SK-N-SH (cell line): ENCODE results near the gene ANKRD12. TPM values are rescaled to one million over a fixed set of nuclear protein-coding genes. Genes with fewer than 3 reads are reported as not detected.

Experiments used
- CTCF ChIA-PET: fragments of 300-600, 350-600 bp; formaldehyde crosslinking; extraction: SDS; loops from one replicate; lab custom pipeline; 2021; lab: Yijun Ruan, JAX
- POLR2A ChIA-PET: fragments of 350-600 bp; sonication (Branson Sonifier 250); formaldehyde crosslinking; extraction: SDS; loops from one replicate; lab custom pipeline; 2020; ENCODE audit warnings: antibody characterized with exemption, inconsistent platforms; lab: Yijun Ruan, JAX
- DNase-seq: peaks from one replicate; pipeline ENCODE4 v3.0.0; 2012
- H2AFZ ChIP-seq: fragments of 200-600 bp; sonication (generic); 2 replicates; pipeline ENCODE4 v1.8.1; 2016; ENCODE audit warnings: antibody characterized with exemption, mild to moderate bottlenecking, low read depth
- H3F3A ChIP-seq: fragments of 200-600 bp; sonication (generic); replicated peaks from 2 replicates; pipeline ENCODE3; 2016; ENCODE audit warnings: antibody characterized with exemption, mild to moderate bottlenecking; ENCODE audit not compliant: insufficient read depth
- H3K27ac ChIP-seq, 2 experiments: fragments of 200-500 bp in 1 of 2; fragments of 200-600 bp in 1 of 2; sonication (Bioruptor generic) in 1 of 2; sonication (generic), shearing (Covaris generic) in 1 of 2; 2 replicates each; pipeline versions ENCODE4 v1.5.1 to v1.6.1; 2014 to 2016; ENCODE audit warnings: low read depth in 2 of 2, inconsistent platforms in 1 of 2, low read length in 1 of 2, mild to moderate bottlenecking in 1 of 2, mixed read lengths in 1 of 2
- H3K27me3 ChIP-seq: fragments of 200-600 bp; sonication (generic), shearing (Covaris generic); 2 replicates; pipeline ENCODE4 v1.6.1; 2016; ENCODE audit warnings: mixed run types; ENCODE audit not compliant: insufficient read depth
- H3K36me3 ChIP-seq, 2 experiments: fragments of 200-500 bp in 1 of 2; fragments of 200-600 bp in 1 of 2; sonication (Bioruptor generic) in 1 of 2; sonication (generic) in 1 of 2; replicated peaks in 1 of 2; 2 replicates each; pipeline versions ENCODE3 to v1.5.1; 2014 to 2016; ENCODE audit warnings: low read length in 1 of 2, mild to moderate bottlenecking in 1 of 2; ENCODE audit not compliant: insufficient read depth in 2 of 2, control insufficient read depth in 1 of 2
- H3K4me1 ChIP-seq, 2 experiments: fragments of 200-500 bp in 1 of 2; fragments of 200-600 bp in 1 of 2; sonication (Bioruptor generic) in 1 of 2; sonication (generic), shearing (Covaris generic) in 1 of 2; 2 replicates each; pipeline versions ENCODE4 v1.5.1 to v1.6.1; 2014 to 2016; ENCODE audit warnings: low read depth in 1 of 2, low read length in 1 of 2, mixed run types in 1 of 2; ENCODE audit not compliant: insufficient read depth in 2 of 2, control insufficient read depth in 1 of 2
- H3K4me2 ChIP-seq: fragments of 200-600 bp; sonication (generic), shearing (Covaris generic); 2 replicates; pipeline ENCODE4 v1.6.1; 2017; ENCODE audit warnings: mixed run types
- H3K4me3 ChIP-seq, 2 experiments: fragments of 200-500 bp in 1 of 2; fragments of 200-600 bp in 1 of 2; sonication (Bioruptor generic) in 1 of 2; sonication (generic), shearing (Covaris generic) in 1 of 2; 2 replicates each; pipeline versions ENCODE4 v1.5.1 to v1.8.1; 2014 to 2016; ENCODE audit warnings: low read depth in 2 of 2, inconsistent platforms in 1 of 2, low read length in 1 of 2, mild to moderate bottlenecking in 1 of 2, mixed read lengths in 1 of 2, moderate library complexity in 1 of 2
- H3K79me2 ChIP-seq: fragments of 200-600 bp; sonication (generic); 2 replicates; pipeline ENCODE4 v1.8.1; 2017; ENCODE audit warnings: mild to moderate bottlenecking; ENCODE audit not compliant: insufficient read depth
- H3K9ac ChIP-seq: fragments of 200-600 bp; sonication (generic); 2 replicates; pipeline ENCODE4 v1.6.1; 2017; ENCODE audit warnings: mixed run types
- H3K9me2 ChIP-seq: fragments of 200-600 bp; sonication (generic); 2 replicates; pipeline ENCODE4 v1.6.1; 2017; ENCODE audit warnings: mixed run types
- H3K9me3 ChIP-seq: fragments of 200-600 bp; sonication (generic); 2 replicates; pipeline ENCODE4 v1.6.1; 2017; ENCODE audit warnings: mixed run types, mild to moderate bottlenecking, moderate library complexity
- H4K20me1 ChIP-seq: fragments of 200-600 bp; sonication (generic); 2 replicates; pipeline ENCODE4 v1.6.1; 2017; ENCODE audit warnings: mild to moderate bottlenecking, mixed run types; ENCODE audit not compliant: insufficient read depth
- EZH2phosphoT487 ChIP-seq: fragments of 200-600 bp; sonication (generic); IDR thresholded peaks from 2 replicates; pipeline ENCODE4 v1.6.1; 2017; ENCODE audit warnings: low read depth, mixed run types, mild to moderate bottlenecking, antibody characterized with exemption, moderate library complexity, borderline replicate concordance
- GABPA ChIP-seq: IDR thresholded peaks from 2 replicates; pipeline ENCODE4 v1.4.0; 2012; ENCODE audit warnings: low read depth, mild to moderate bottlenecking
- GATA2 ChIP-seq: sonication (generic); formaldehyde crosslinking; IDR thresholded peaks from 2 replicates; pipeline ENCODE4 v1.5.0; 2020; ENCODE audit warnings: mild to moderate bottlenecking, missing genetic modification reagents
- JUND ChIP-seq: IDR thresholded peaks from 2 replicates; pipeline ENCODE4 v1.4.0; 2012
- MAX ChIP-seq: IDR thresholded peaks from 2 replicates; pipeline ENCODE4 v1.4.0; 2012; ENCODE audit warnings: low read depth
- NFIC ChIP-seq: IDR thresholded peaks from 2 replicates; pipeline ENCODE4 v1.4.0; 2012; ENCODE audit warnings: borderline replicate concordance
- RAD21 ChIP-seq: IDR thresholded peaks from 2 replicates; pipeline ENCODE4 v1.6.1; 2012; ENCODE audit warnings: mild to moderate bottlenecking, low read length
- REST ChIP-seq: IDR thresholded peaks from 2 replicates; pipeline ENCODE4 v1.6.1; 2012; ENCODE audit warnings: mild to moderate bottlenecking, low read depth, low read length, moderate library complexity
- TCF12 ChIP-seq: IDR thresholded peaks from 2 replicates; pipeline ENCODE4 v1.4.0; 2012
- TEAD4 ChIP-seq: IDR thresholded peaks from 2 replicates; pipeline ENCODE4 v1.4.0; 2012; ENCODE audit warnings: mild to moderate bottlenecking, borderline replicate concordance; ENCODE audit not compliant: insufficient read depth
- USF1 ChIP-seq: IDR thresholded peaks from 2 replicates; pipeline ENCODE4 v1.4.0; 2012; ENCODE audit warnings: low read depth, borderline replicate concordance
- USF2 ChIP-seq: fragments of 150-350 bp; IDR thresholded peaks from 2 replicates; pipeline ENCODE4 v1.6.1; 2017; ENCODE audit warnings: antibody characterized with exemption, low read length, low read depth, borderline replicate concordance
- ZBTB33 ChIP-seq: IDR thresholded peaks from 2 replicates; pipeline ENCODE4 v1.4.0; 2012; ENCODE audit warnings: low read depth, borderline replicate concordance
- WGBS: methylation state at CpG from one replicate; pipeline ENCODE4 v1.1.6; 2017; ENCODE audit warnings: low lambda C conversion rate; 5-methylcytosine and 5-hydroxymethylcytosine counted together
- polyA plus RNA-seq, 3 experiments: library from polyadenylated mRNA; depleted of rRNA; stranded (reverse); fragments of >200 nt; gene quantifications; 2 replicates each; pipeline ENCODE4 v1.2.3, GENCODE V29; 2012

The ANKRD12 gene
- polyA plus RNA-seq, 1 of the 3 experiments (the other 2 are of a cell fraction): 1.3 TPM

GRCh38 chr18:9106800-9107584, 29.6 kb upstream of the ANKRD12 start:
- H3K36me3 ChIP-seq: peaks cover 16 to 18% of the 10 kb centered on the region in 2 experiments
- no peak for TF ChIP-seq USF2
- TF ChIP-seq MAX: no peak
- no peak for TF ChIP-seq GATA2
- TF ChIP-seq TEAD4: no peak
- no peak for TF ChIP-seq NFIC
- TF ChIP-seq RAD21: no peak
- TF ChIP-seq ZBTB33: no peak
- no peak for TF ChIP-seq GABPA
- no peak for TF ChIP-seq TCF12
- no peak for TF ChIP-seq EZH2phosphoT487
- no peak for TF ChIP-seq USF1
- no peak for TF ChIP-seq REST
- no peak for TF ChIP-seq JUND
- TF ChIP-seq, all 33 proteins: peak for 0
- WGBS: 91% methylated on average over 4 of the region's 4 CpGs
- no peak overlapping the region for H2AFZ ChIP-seq
- H3K4me1 ChIP-seq: peaks cover 20 to 27% of the 10 kb centered on the region in 2 experiments; a peak in 3 of 4 replicates
- no peak overlapping the region for H3K27ac ChIP-seq
- no peak overlapping the region for H3K4me3 ChIP-seq
- no peak overlapping the region for H3K4me2 ChIP-seq
- peaks cover 26% of the 10 kb centered on the region for H3F3A ChIP-seq
- no peaks in the 10 kb centered on the region for H3K27me3 ChIP-seq
- H3K9me2 ChIP-seq: no peaks in the 10 kb centered on the region
- peaks cover 94% of the 10 kb centered on the region for H3K79me2 ChIP-seq
- no peaks in the 10 kb centered on the region for H3K9me3 ChIP-seq
- POLR2A ChIA-PET: no interaction called here
- H4K20me1 ChIP-seq: peaks cover 82% of the 10 kb centered on the region
- CTCF ChIA-PET: no interaction called here
- DNase-seq: no peak
- H3K9ac ChIP-seq: no peak overlapping the region
